Measurements from ENCODE around the gene ZRANB3. TPM values are rescaled to one million over a fixed set of nuclear protein-coding genes. Genes with fewer than 3 reads are reported as not detected.

ZRANB3 gene
- total and polyA plus RNA-seq, 10 donors, result 2.2 to 11.1 (median 6.9) TPM

GRCh38 chr2:135169900-135170753 is 360.9 kb downstream of the ZRANB3 start:
- WGBS, 5 donors, result 85 to 90% (median 88%) methylated on average over 11 of the region's 11 CpGs

GRCh38 chr2:135168204-135168856 is 362.7 kb downstream of the ZRANB3 start:
- TF ChIP-seq POLR2A (IDR thresholded peaks at IDR 0.05) (no peak), POLR2AphosphoS5 (IDR thresholded peaks at IDR 0.05) (no peak), CTCF (IDR thresholded peaks at IDR 0.05 in 8 of 11, conservative IDR thresholded peaks at IDR 0.05 in 3 of 11) (no peak)
- Histone ChIP-seq H3K27ac (no peak overlapping the region), H3K4me1 (no peaks in the 10 kb centered on the region), H3K4me3 (no peak overlapping the region), H3K27me3 (replicated peaks in 1 of 7) (no peaks in the 10 kb centered on the region), H3K36me3 (peaks cover 0 to 100% (median 73%) of the 10 kb centered on the region in 6 donors), H3K9me3 (no peaks in the 10 kb centered on the region)
- intact Hi-C loops (cut with DNase I; ENCODE audit: low total_unique reads), result no loop called here
- DNase-seq, result no peak
- WGBS, 5 donors, result 89 to 97% (median 93%) methylated on average over 11 of the region's 11 CpGs

More at GRCh38 chr2:135169900-135170753, 360.9 kb downstream of the ZRANB3 start:
- DNase-seq, result no peak
- intact Hi-C loops (cut with DNase I; ENCODE audit: low total_unique reads), result no loop called here
- TF ChIP-seq POLR2AphosphoS5 (IDR thresholded peaks at IDR 0.05) (no peak), POLR2A (IDR thresholded peaks at IDR 0.05) (no peak), CTCF (IDR thresholded peaks at IDR 0.05 in 8 of 11, conservative IDR thresholded peaks at IDR 0.05 in 3 of 11) (no peak)
- Histone ChIP-seq H3K27me3 (replicated peaks in 1 of 7) (no peaks in the 10 kb centered on the region), H3K36me3 (peaks cover 0 to 100% (median 69%) of the 10 kb centered on the region in 6 donors), H3K4me1 (no peaks in the 10 kb centered on the region), H3K9me3 (no peaks in the 10 kb centered on the region), H3K4me3 (no peak overlapping the region), H3K27ac (no peak overlapping the region)

GRCh38 chr2:135167273-135167672 is 363.7 kb downstream of the ZRANB3 start:
- Histone ChIP-seq H3K4me3 (no peak overlapping the region), H3K4me1 (no peaks in the 10 kb centered on the region), H3K27me3 (replicated peaks in 1 of 7) (no peaks in the 10 kb centered on the region), H3K36me3 (peaks cover 0 to 100% (median 77%) of the 10 kb centered on the region in 6 donors), H3K27ac (no peak overlapping the region), H3K9me3 (no peaks in the 10 kb centered on the region)
- WGBS, 5 donors, result 93 to 100% (median 96%) methylated on average over 1 of the region's 1 CpG
- TF ChIP-seq POLR2AphosphoS5 (IDR thresholded peaks at IDR 0.05), result no peak
- TF ChIP-seq CTCF (IDR thresholded peaks at IDR 0.05 in 8 of 11, conservative IDR thresholded peaks at IDR 0.05 in 3 of 11), result no peak
- no peak for TF ChIP-seq POLR2A (IDR thresholded peaks at IDR 0.05)
- no peak for DNase-seq
- intact Hi-C loops (cut with DNase I; ENCODE audit: low total_unique reads), result no loop called here

GRCh38 chr2:135164431-135164830 is 366.6 kb downstream of the ZRANB3 start:
- H3K36me3 ChIP-seq, result peaks cover 0 to 99% (median 57%) of the 10 kb centered on the region in 6 donors
- 85 to 97% (median 92%) methylated on average over 3 of the region's 3 CpGs for WGBS, 5 donors
- no peak for TF ChIP-seq POLR2A (IDR thresholded peaks at IDR 0.05)
- TF ChIP-seq CTCF (IDR thresholded peaks at IDR 0.05 in 8 of 11, conservative IDR thresholded peaks at IDR 0.05 in 3 of 11), result no peak
- no peak for TF ChIP-seq POLR2AphosphoS5 (IDR thresholded peaks at IDR 0.05)
- no peak for DNase-seq
- H3K27me3 ChIP-seq (replicated peaks in 1 of 7), result no peaks in the 10 kb centered on the region
- no peak overlapping the region for H3K27ac ChIP-seq
- no peak overlapping the region for H3K4me3 ChIP-seq
- H3K9me3 ChIP-seq, result no peaks in the 10 kb centered on the region
- no peaks in the 10 kb centered on the region for H3K4me1 ChIP-seq
- intact Hi-C loops (cut with DNase I; ENCODE audit: low total_unique reads), result no loop called here

Measured in spleen (tissue), 11 donors.